Caco-2 (cell line): ENCODE data around the gene FANCB. TPM values are rescaled to one million over a fixed set of nuclear protein-coding genes. Genes with fewer than 3 reads are reported as not detected.

Experiments
- Bru-seq: library from RNA; stranded (reverse); fragments of 400-500 nt; gene quantifications from one replicate; lab custom pipeline; 2021; lab: Mats Ljungman, UMichigan
- BruChase-seq, 2 experiments: library from RNA; stranded (reverse); fragments of 400-500 nt; gene quantifications; one replicate each; lab custom pipeline; 2021; lab: Mats Ljungman, UMichigan
- BruUV-seq: library from RNA; stranded (reverse); fragments of 400-500 nt; replicated peaks from 2 replicates; lab custom pipeline; 2021; lab: Mats Ljungman, UMichigan
- CTCF ChIA-PET: fragments of 300-600 bp; sonication (Branson Sonifier 250); formaldehyde crosslinking; loops from one replicate; lab custom pipeline; 2022; ENCODE audit warnings: antibody characterized with exemption; lab: Charles Lee
- POLR2A ChIA-PET: fragments of 300-600 bp; sonication (Branson Sonifier 250); formaldehyde crosslinking; loops from one replicate; lab custom pipeline; 2022; ENCODE audit warnings: antibody characterized with exemption; lab: Charles Lee
- DNase-seq, 2 experiments: peaks; one replicate each; pipeline versions ENCODE4 v3.0.0 to v3.0.0-alpha.2; 2020 to 2022
- H3K27me3 ChIP-seq: replicated peaks from 2 replicates; pipeline ENCODE4 v1.6.0; 2011; ENCODE audit warnings: low read length; ENCODE audit not compliant: control insufficient read depth, insufficient read depth
- H3K36me3 ChIP-seq: 2 replicates; pipeline ENCODE4 v1.5.1; 2011; ENCODE audit warnings: low read length; ENCODE audit not compliant: control insufficient read depth, insufficient read depth
- H3K4me1 ChIP-seq: fragments of 250-450 bp; sonication (Bioruptor Pico); 2 replicates; pipeline ENCODE4 v1.5.1; 2020; ENCODE audit warnings: mild to moderate bottlenecking
- H3K4me3 ChIP-seq: 2 replicates; pipeline ENCODE4 v1.5.1; 2011; ENCODE audit warnings: low read depth, mild to moderate bottlenecking, control low read depth, low read length
- H3K9me3 ChIP-seq: fragments of 250-450 bp; sonication (Bioruptor Pico); 2 replicates; pipeline ENCODE4 v1.5.1; 2020; ENCODE audit warnings: mild to moderate bottlenecking, moderate library complexity
- H3K27ac Mint-ChIP-seq: one replicate; pipeline ENCODE4 v1.8.0; 2022; ENCODE audit warnings: mixed read lengths; ENCODE audit not compliant: unreplicated experiment
- H3K27me3 Mint-ChIP-seq: one replicate; pipeline ENCODE4 v1.8.0; 2022; ENCODE audit warnings: mixed read lengths; ENCODE audit not compliant: insufficient read depth, unreplicated experiment
- H3K36me3 Mint-ChIP-seq: one replicate; pipeline ENCODE4 v1.8.0; 2022; ENCODE audit warnings: mild to moderate bottlenecking, mixed read lengths; ENCODE audit not compliant: insufficient read depth, unreplicated experiment
- H3K4me1 Mint-ChIP-seq: one replicate; pipeline ENCODE4 v1.8.0; 2022; ENCODE audit warnings: low read depth, mixed read lengths; ENCODE audit not compliant: unreplicated experiment
- H3K4me3 Mint-ChIP-seq: one replicate; pipeline ENCODE4 v1.8.0; 2022; ENCODE audit warnings: mild to moderate bottlenecking, moderate library complexity, mixed read lengths; ENCODE audit not compliant: unreplicated experiment
- H3K9me3 Mint-ChIP-seq: one replicate; pipeline ENCODE4 v1.8.0; 2022; ENCODE audit warnings: mixed read lengths; ENCODE audit not compliant: unreplicated experiment
- intact Hi-C: fragments of 100-400 bp; cut with micrococcal nuclease; formaldehyde crosslinking; loops from one replicate; pipeline ENCODE4 v1.10.0; 2022; ENCODE audit not compliant: unreplicated experiment
- long read RNA-seq: library from polyadenylated mRNA; stranded (forward); transcript quantifications from one replicate; pipeline ENCODE4 v2.0.0, GENCODE V29; 2022
- total RNA-seq: library from RNA; stranded (reverse); gene quantifications from 2 replicates; pipeline ENCODE4 v1.2.3, GENCODE V29; 2022
- TF ChIP-seq, protein P1 (sequence below), 2 experiments: fragments of 200-600 bp in 1 of 2; IDR thresholded peaks; 1 replicate in 1 of 2; 2 replicates in 1 of 2; pipeline versions ENCODE4 v1.5.1 to v1.8.0; 2011 to 2022; ENCODE audit warnings: antibody characterized with exemption in 1 of 2, control low read depth in 1 of 2, inconsistent platforms in 1 of 2, low read depth in 1 of 2, low read length in 1 of 2, mild to moderate bottlenecking in 1 of 2, moderate library complexity in 1 of 2; ENCODE audit not compliant: insufficient read depth in 1 of 2, severe bottlenecking in 1 of 2, unreplicated experiment in 1 of 2

The FANCB gene
- total RNA-seq (8.1 and 8.8 TPM in 2 replicates), Bru-seq, nascent RNA (percentile 72 among the genes with signal in this experiment), BruChase-seq, experiment 1, labeled RNA remaining after a 2-hour chase (percentile 85 among the genes with signal in this experiment), BruChase-seq, experiment 2, labeled RNA remaining after a 6-hour chase (percentile 65 among the genes with signal in this experiment)
- long read RNA-seq, partial matches to known transcripts = 4 of 7 reads
- long read RNA-seq, other reads (novel, unspliced or antisense) = 3 of 7 reads

DNA sequence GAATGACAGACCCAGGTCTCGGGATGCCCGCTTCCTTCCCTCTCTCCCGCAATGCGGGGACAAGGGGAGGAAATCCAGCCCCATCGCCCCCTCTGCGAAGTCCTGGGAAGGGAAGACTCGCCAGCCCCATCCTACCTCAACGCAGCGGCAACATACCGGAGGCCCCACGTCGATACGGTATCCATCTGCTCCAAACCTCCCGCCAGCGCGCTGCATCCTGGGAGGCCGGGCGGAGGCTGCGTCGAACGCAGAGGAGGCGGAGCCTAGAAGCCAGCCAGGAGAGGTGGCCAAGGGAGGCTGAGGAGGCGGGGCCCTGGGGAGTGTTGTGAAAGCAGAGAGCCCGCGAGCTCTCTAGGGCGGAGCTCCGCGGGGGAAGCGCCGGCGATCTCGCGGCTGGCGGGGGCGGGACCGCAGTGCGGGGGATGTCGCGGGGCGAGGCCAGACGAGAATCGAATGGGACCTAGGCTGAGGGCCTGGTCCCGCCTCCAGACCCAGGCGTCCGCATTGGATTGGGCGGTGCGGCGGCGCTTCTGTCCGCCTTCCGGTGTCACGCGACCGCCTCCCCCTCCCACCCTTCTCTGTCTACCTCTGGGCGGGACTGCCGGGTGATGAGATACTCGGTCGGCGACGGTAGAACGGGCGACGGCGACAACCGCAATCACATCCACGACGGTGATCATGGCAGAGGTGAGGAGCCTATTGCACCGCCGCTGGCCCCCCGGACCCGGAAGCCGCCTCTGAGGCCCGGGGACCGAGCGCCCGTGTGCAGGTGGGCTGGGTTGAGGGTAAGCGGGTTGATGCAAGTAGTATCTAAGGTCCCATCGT lies at the start of gene FANCB, which contains the start of gene MOSPD2:
Gene FANCB (minus strand): TSS at position 219 of the 825 bp plus-strand sequence. CDS start 7,559 bp downstream, outside the sequence.
Gene MOSPD2 (plus strand): TSS at position 571 of the 825 bp plus-strand sequence. CDS start 108 bp downstream, at position 679.
- Mint-ChIP-seq H3K4me3 (peak within 1 kb of the TSS; percentile 78), H3K27me3 (no peaks in the 10 kb centered on the region), H3K27ac (peak within 1 kb of the TSS; percentile 64), H3K36me3 (no peaks in the 10 kb centered on the region), H3K4me1 (no peaks in the 10 kb centered on the region), H3K9me3 (no peaks in the 10 kb centered on the region)
- ChIA-PET CTCF (interaction anchor here (0.5 kb wide), 1 partner anchor 227 kb away, joined by 3 read pairs; no protein-coding TSS in a partner anchor), POLR2A (interaction anchor here (0.5 to 1.1 kb wide), 4 partner anchors 31 to 1138 kb away, joined by 3 to 5 read pairs (median 4); partner anchors contain the start of genes OFD1 and TRAPPC2)
- intact Hi-C loops = loop anchor here (10.0 kb wide), 1 partner anchor 272 kb away; no protein-coding TSS in a partner anchor
- Histone ChIP-seq H3K36me3 (no peaks in the 10 kb centered on the region), H3K9me3 (no peaks in the 10 kb centered on the region), H3K4me1 (no peaks in the 10 kb centered on the region), H3K4me3 (peak within 1 kb of the TSS; percentile 81), H3K27me3 (no peaks in the 10 kb centered on the region)
- TF ChIP-seq, protein P1, sequence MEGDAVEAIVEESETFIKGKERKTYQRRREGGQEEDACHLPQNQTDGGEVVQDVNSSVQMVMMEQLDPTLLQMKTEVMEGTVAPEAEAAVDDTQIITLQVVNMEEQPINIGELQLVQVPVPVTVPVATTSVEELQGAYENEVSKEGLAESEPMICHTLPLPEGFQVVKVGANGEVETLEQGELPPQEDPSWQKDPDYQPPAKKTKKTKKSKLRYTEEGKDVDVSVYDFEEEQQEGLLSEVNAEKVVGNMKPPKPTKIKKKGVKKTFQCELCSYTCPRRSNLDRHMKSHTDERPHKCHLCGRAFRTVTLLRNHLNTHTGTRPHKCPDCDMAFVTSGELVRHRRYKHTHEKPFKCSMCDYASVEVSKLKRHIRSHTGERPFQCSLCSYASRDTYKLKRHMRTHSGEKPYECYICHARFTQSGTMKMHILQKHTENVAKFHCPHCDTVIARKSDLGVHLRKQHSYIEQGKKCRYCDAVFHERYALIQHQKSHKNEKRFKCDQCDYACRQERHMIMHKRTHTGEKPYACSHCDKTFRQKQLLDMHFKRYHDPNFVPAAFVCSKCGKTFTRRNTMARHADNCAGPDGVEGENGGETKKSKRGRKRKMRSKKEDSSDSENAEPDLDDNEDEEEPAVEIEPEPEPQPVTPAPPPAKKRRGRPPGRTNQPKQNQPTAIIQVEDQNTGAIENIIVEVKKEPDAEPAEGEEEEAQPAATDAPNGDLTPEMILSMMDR (IDR thresholded peaks at IDR 0.05; ENCODE audit: insufficient read depth in 1 of 2, low read depth in 1 of 2, low read length in 1 of 2, severe bottlenecking in 1 of 2, unreplicated experiment in 1 of 2) = no peak
- BruUV-seq = no TSS peak
- DNase-seq = peak; percentile 95 to 96

DNA sequence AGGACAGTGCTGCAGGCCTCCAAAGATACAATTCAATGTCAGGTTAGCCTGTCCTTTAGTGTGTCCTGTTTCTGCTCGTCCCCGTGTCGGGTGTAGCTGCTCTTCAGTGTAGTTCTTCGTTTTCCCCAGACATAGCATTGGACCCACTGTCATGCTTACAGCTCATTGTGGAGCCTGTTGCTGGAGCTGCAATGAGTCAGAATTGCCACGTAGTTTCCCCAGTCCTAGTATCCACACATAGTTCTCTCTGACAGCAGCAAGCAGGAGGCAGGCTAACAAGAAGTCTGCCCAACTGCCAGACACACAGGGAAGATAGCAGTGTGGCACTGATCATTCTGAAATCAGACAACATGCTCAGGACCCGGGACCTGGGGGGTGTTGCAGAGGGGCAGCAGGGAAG lies 49.6 kb upstream of the FANCB start:
- intact Hi-C loops = no loop called here
- H3K9me3 Mint-ChIP-seq = no peaks in the 10 kb centered on the region
- POLR2A ChIA-PET = no interaction called here
- TF ChIP-seq, protein P1 (IDR thresholded peaks at IDR 0.05; ENCODE audit: insufficient read depth in 1 of 2, low read depth in 1 of 2, low read length in 1 of 2, severe bottlenecking in 1 of 2, unreplicated experiment in 1 of 2) = no peak
- H3K27ac Mint-ChIP-seq = no peak overlapping the region
- no peak for DNase-seq
- H3K27me3 Mint-ChIP-seq = no peaks in the 10 kb centered on the region
- H3K27me3 ChIP-seq = no peaks in the 10 kb centered on the region
- CTCF ChIA-PET = no interaction called here
- no peaks in the 10 kb centered on the region for H3K36me3 Mint-ChIP-seq
- H3K4me1 ChIP-seq = no peaks in the 10 kb centered on the region
- no peaks in the 10 kb centered on the region for H3K4me1 Mint-ChIP-seq
- H3K36me3 ChIP-seq = no peaks in the 10 kb centered on the region
- no peak overlapping the region for H3K4me3 Mint-ChIP-seq
- no peak overlapping the region for H3K4me3 ChIP-seq
- no peaks in the 10 kb centered on the region for H3K9me3 ChIP-seq
- BruUV-seq = no TSS peak

DNA sequence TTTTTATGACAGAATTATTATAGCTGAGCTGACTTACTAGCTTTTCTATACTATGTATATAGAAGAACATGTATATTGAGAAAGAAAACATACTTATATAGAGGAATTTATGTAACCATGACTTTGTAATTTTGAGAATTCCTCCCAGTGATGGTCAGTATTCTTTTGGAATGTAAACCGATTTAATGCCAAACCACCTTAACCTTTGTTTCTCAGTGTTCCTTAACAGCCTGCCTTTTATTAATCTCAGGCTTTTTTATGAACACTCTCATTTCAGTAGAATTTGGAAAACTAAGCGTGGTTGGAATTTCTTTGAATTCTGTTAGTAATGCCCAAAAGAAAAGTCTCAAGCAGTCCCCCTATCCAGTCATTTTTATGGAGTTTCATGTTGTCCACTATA lies 47.3 kb upstream of the FANCB start:
- Mint-ChIP-seq H3K4me1 (no peaks in the 10 kb centered on the region), H3K27ac (no peak overlapping the region), H3K9me3 (no peaks in the 10 kb centered on the region), H3K27me3 (no peaks in the 10 kb centered on the region), H3K36me3 (no peaks in the 10 kb centered on the region), H3K4me3 (no peak overlapping the region)
- no peaks in the 10 kb centered on the region for H3K4me1 ChIP-seq
- no peaks in the 10 kb centered on the region for H3K27me3 ChIP-seq
- no peaks in the 10 kb centered on the region for H3K36me3 ChIP-seq
- intact Hi-C loops = no loop called here
- no peak overlapping the region for H3K4me3 ChIP-seq
- no peak for DNase-seq
- ChIA-PET CTCF (no interaction called here), POLR2A (no interaction called here)
- TF ChIP-seq, protein P1 (IDR thresholded peaks at IDR 0.05; ENCODE audit: insufficient read depth in 1 of 2, low read depth in 1 of 2, low read length in 1 of 2, severe bottlenecking in 1 of 2, unreplicated experiment in 1 of 2) = no peak
- no TSS peak for BruUV-seq
- H3K9me3 ChIP-seq = no peaks in the 10 kb centered on the region
